OCI-LY3 (cell line): ENCODE measurements around the gene HIF3A.
"Not testable (repeated sequence)": the region's sequence is repeated elsewhere in the genome, so short reads cannot be mapped to it uniquely, and the experiment has no call there.

Experiments
- EZH2phosphoT487 ChIP-seq: fragments of 200-600 bp; shearing (Covaris generic); IDR thresholded peaks from 2 replicates; pipeline ENCODE4 v1.6.1; 2018; ENCODE audit warnings: antibody characterized with exemption, mixed run types, low read depth
- TF ChIP-seq, protein P1 (sequence below): fragments of 200-600, 300-600 bp; sonication (generic); IDR thresholded peaks from 2 replicates; pipeline ENCODE4 v1.5.1; 2014; ENCODE audit warnings: antibody characterized with exemption, low read length, low read depth

- TF ChIP-seq, protein P1, sequence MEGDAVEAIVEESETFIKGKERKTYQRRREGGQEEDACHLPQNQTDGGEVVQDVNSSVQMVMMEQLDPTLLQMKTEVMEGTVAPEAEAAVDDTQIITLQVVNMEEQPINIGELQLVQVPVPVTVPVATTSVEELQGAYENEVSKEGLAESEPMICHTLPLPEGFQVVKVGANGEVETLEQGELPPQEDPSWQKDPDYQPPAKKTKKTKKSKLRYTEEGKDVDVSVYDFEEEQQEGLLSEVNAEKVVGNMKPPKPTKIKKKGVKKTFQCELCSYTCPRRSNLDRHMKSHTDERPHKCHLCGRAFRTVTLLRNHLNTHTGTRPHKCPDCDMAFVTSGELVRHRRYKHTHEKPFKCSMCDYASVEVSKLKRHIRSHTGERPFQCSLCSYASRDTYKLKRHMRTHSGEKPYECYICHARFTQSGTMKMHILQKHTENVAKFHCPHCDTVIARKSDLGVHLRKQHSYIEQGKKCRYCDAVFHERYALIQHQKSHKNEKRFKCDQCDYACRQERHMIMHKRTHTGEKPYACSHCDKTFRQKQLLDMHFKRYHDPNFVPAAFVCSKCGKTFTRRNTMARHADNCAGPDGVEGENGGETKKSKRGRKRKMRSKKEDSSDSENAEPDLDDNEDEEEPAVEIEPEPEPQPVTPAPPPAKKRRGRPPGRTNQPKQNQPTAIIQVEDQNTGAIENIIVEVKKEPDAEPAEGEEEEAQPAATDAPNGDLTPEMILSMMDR = not testable (repeated sequence)
- not testable (repeated sequence) for TF ChIP-seq EZH2phosphoT487
Observed at GRCh38 chr19:46261501-46261900, 35.3 kb upstream of the HIF3A start.
